HepG2 (cell line): ENCODE measurements around the gene STX4. TPM values are rescaled to one million over a fixed set of nuclear protein-coding genes. Genes with fewer than 3 reads are reported as not detected.

Source experiments
- BCL6 ChIP-seq: IDR thresholded peaks from 2 replicates; pipeline ENCODE4 v1.6.1; 2016; ENCODE audit warnings: missing genetic modification reagents, missing compliant biosample characterization
- CERS6 ChIP-seq: sonication (generic); formaldehyde crosslinking; IDR thresholded peaks from 2 replicates; pipeline ENCODE4 v1.5.0; 2020; ENCODE audit warnings: missing genetic modification reagents
- CSRNP1 ChIP-seq: sonication (generic); formaldehyde crosslinking; IDR thresholded peaks from 2 replicates; pipeline ENCODE4 v1.8.1; 2023; ENCODE audit warnings: mild to moderate bottlenecking, missing genetic modification reagents
- FIP1L1 ChIP-seq: fragments of 200-400 bp; formaldehyde crosslinking; IDR thresholded peaks from 2 replicates; pipeline ENCODE4 v1.6.1; 2018; ENCODE audit warnings: low read depth, mild to moderate bottlenecking, low read length, moderate library complexity, borderline replicate concordance; ENCODE audit not compliant: insufficient read depth
- HHEX ChIP-seq: IDR thresholded peaks from 2 replicates; pipeline ENCODE4 v1.6.1; 2016; ENCODE audit warnings: control low read depth
- MAFG ChIP-seq: sonication (generic); formaldehyde crosslinking; IDR thresholded peaks from 2 replicates; pipeline ENCODE4 v1.5.1; 2020; ENCODE audit warnings: mild to moderate bottlenecking, missing genetic modification reagents
- NCOA2 ChIP-seq: sonication (generic); formaldehyde crosslinking; IDR thresholded peaks from 2 replicates; pipeline ENCODE4 v1.8.0; 2022; ENCODE audit warnings: inconsistent platforms
- NFKBIZ ChIP-seq: IDR thresholded peaks from 2 replicates; pipeline ENCODE4 v1.6.1; 2018; ENCODE audit warnings: missing genetic modification reagents, missing compliant biosample characterization
- RBAK ChIP-seq: sonication (generic); formaldehyde crosslinking; IDR thresholded peaks from 2 replicates; pipeline ENCODE4 v1.5.1; 2020; ENCODE audit warnings: mild to moderate bottlenecking, missing genetic modification reagents
- RXRA ChIP-seq: sonication (generic); formaldehyde crosslinking; IDR thresholded peaks from 2 replicates; pipeline ENCODE4 v1.5.1; 2020; ENCODE audit warnings: missing genetic modification reagents
- SYNCRIP ChIP-seq: fragments of 200-400 bp; formaldehyde crosslinking; IDR thresholded peaks from 2 replicates; pipeline ENCODE4 v1.6.1; 2018; ENCODE audit warnings: mild to moderate bottlenecking, low read depth, low read length; ENCODE audit not compliant: insufficient read depth
- U2AF1 ChIP-seq: fragments of 200-400 bp; formaldehyde crosslinking; optimal IDR thresholded peaks from 2 replicates; pipeline ENCODE3; 2017; ENCODE audit warnings: mild to moderate bottlenecking, low read depth, low read length
- ZBTB14 ChIP-seq: sonication (generic); formaldehyde crosslinking; IDR thresholded peaks from 2 replicates; pipeline ENCODE4 v1.4.0; 2020; ENCODE audit warnings: missing genetic modification reagents
- ZBTB3 ChIP-seq: sonication (generic); formaldehyde crosslinking; IDR thresholded peaks from 2 replicates; pipeline ENCODE4 v1.4.0; 2020; ENCODE audit warnings: low read depth, mild to moderate bottlenecking, moderate library complexity, missing genetic modification reagents, borderline replicate concordance
- ZNF136 ChIP-seq: sonication (generic); formaldehyde crosslinking; IDR thresholded peaks from 2 replicates; pipeline ENCODE4 v1.8.1; 2022; ENCODE audit warnings: low read depth, mild to moderate bottlenecking, moderate library complexity, missing genetic modification reagents
- ZNF451 ChIP-seq: sonication (generic); formaldehyde crosslinking; IDR thresholded peaks from 2 replicates; pipeline ENCODE4 v1.5.0; 2020; ENCODE audit warnings: mild to moderate bottlenecking, missing genetic modification reagents
- ZNF468 ChIP-seq: sonication (generic); formaldehyde crosslinking; IDR thresholded peaks from 2 replicates; pipeline ENCODE4 v1.8.0; 2022; ENCODE audit warnings: mild to moderate bottlenecking, moderate library complexity, missing genetic modification reagents
- ZNF709 ChIP-seq: sonication (generic); formaldehyde crosslinking; IDR thresholded peaks from 2 replicates; pipeline ENCODE4 v1.5.0; 2020; ENCODE audit warnings: mild to moderate bottlenecking, missing genetic modification reagents
- ZNF775 ChIP-seq: sonication (generic); formaldehyde crosslinking; IDR thresholded peaks from 2 replicates; pipeline ENCODE4 v1.4.0; 2020; ENCODE audit warnings: missing genetic modification reagents, mild to moderate bottlenecking, moderate library complexity, borderline replicate concordance
- polyA plus RNA-seq, 8 experiments: library from polyadenylated mRNA; depleted of rRNA in 3 of 8; stranded (reverse) in 7 of 8; unstranded in 1 of 8; fragments of >200 nt; fragmentation: Illumina TruSeq in 4 of 8; extraction: Trizol in 4 of 8; gene quantifications; 2 replicates each; pipeline versions ENCODE4 v1.2.1 to v1.2.3, GENCODE V29; 2011 to 2016; ENCODE audit warnings: low read depth in 4 of 8, missing spikeins in 1 of 8, mixed read lengths in 1 of 8; ENCODE audit not compliant: insufficient read depth in 1 of 8
- total RNA-seq, 5 experiments: library from RNA; depleted of rRNA; stranded (reverse); fragments of >200 nt; fragmentation: Illumina TruSeq; extraction: Trizol; gene quantifications; 2 replicates each; pipeline ENCODE4 v1.2.3, GENCODE V29; 2016; ENCODE audit warnings: low read depth in 1 of 5
- TF ChIP-seq, protein P1 (sequence below): sonication (generic); formaldehyde crosslinking; IDR thresholded peaks from 2 replicates; pipeline ENCODE4 v1.4.0; 2020; ENCODE audit warnings: missing genetic modification reagents; ENCODE audit errors: not compliant biosample characterization
- TF ChIP-seq, protein P2 (sequence below): sonication (generic); formaldehyde crosslinking; IDR thresholded peaks from 2 replicates; pipeline ENCODE4 v1.4.0; 2020; ENCODE audit warnings: missing genetic modification reagents

STX4 gene
- total and polyA plus RNA-seq, 2 of the 13 experiments (the other 11 are each of a cell fraction or from before 2014, with no cell fraction given): 29.2 to 34.6 TPM

DNA sequence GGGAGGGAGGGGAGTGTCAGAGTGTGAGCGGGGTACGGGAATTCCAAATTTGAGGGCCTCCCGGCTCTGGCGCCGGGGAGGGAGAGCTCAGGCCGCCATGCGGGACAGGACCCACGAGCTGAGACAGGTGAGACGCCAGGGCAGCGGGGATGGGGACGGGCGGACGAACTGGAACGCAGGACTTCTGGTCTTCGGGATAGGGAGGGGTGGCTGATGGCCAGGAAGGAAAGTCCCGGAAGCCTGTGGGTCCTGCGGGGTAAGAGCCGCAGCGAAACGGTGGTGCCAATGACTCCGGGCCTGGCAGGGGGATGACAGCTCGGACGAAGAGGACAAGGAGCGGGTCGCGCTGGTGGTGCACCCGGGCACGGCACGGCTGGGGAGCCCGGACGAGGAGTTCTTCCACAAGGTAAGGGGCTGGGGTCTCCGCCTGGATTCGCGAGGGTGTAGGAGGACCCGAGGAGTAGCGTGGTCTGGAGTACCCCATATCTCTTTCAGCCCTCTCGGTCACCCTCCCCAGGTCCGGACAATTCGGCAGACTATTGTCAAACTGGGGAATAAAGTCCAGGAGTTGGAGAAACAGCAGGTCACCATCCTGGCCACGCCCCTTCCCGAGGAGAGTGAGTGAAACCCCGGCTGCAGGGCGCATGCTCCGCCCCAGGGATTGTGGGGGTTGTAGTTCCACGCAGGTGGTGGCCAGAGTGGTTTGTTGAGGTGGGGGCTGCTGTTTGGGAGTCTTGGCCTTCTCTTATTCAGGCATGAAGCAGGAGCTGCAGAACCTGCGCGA is 543 bp downstream of the STX4 start (continued):
- TF ChIP-seq, protein P1, sequence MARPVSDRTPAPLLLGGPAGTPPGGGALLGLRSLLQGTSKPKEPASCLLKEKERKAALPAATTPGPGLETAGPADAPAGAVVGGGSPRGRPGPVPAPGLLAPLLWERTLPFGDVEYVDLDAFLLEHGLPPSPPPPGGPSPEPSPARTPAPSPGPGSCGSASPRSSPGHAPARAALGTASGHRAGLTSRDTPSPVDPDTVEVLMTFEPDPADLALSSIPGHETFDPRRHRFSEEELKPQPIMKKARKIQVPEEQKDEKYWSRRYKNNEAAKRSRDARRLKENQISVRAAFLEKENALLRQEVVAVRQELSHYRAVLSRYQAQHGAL: no peak
- TF ChIP-seq ZBTB14: no peak
- TF ChIP-seq NFKBIZ (CRISPR knock-in tag): peak; percentile 18; the same call in 1 of the 2 replicates
- TF ChIP-seq ZNF775 (CRISPR knock-in tag): no peak
- 0 out of 2 replicates have a peak, but pooled peaks have one; percentile 60 for TF ChIP-seq ZNF451 (CRISPR knock-in tag)
- TF ChIP-seq, protein P2, sequence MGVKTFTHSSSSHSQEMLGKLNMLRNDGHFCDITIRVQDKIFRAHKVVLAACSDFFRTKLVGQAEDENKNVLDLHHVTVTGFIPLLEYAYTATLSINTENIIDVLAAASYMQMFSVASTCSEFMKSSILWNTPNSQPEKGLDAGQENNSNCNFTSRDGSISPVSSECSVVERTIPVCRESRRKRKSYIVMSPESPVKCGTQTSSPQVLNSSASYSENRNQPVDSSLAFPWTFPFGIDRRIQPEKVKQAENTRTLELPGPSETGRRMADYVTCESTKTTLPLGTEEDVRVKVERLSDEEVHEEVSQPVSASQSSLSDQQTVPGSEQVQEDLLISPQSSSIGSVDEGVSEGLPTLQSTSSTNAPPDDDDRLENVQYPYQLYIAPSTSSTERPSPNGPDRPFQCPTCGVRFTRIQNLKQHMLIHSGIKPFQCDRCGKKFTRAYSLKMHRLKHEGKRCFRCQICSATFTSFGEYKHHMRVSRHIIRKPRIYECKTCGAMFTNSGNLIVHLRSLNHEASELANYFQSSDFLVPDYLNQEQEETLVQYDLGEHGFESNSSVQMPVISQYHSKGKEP: 0 out of 2 replicates have a peak, but pooled peaks have one; percentile 13
- peak; percentile 97; the same call in 1 of the 2 replicates for TF ChIP-seq ZNF136 (CRISPR knock-in tag)
- no peak for TF ChIP-seq RXRA (CRISPR knock-in tag)
- TF ChIP-seq NCOA2 (CRISPR knock-in tag): peak; percentile 54; the same call in 1 of the 2 replicates
- no peak for TF ChIP-seq HHEX (CRISPR knock-in tag)
- TF ChIP-seq ZNF709 (CRISPR knock-in tag): peak; percentile 44; the same call in 1 of the 2 replicates
- TF ChIP-seq FIP1L1: no peak
- no peak for TF ChIP-seq CERS6
- no peak for TF ChIP-seq ZBTB3 (CRISPR knock-in tag)
- no peak for TF ChIP-seq MAFG (CRISPR knock-in tag)
- TF ChIP-seq CSRNP1 (CRISPR knock-in tag): peak; percentile 46; the same call in 1 of the 2 replicates
- TF ChIP-seq ZNF468: no peak
- peak; percentile 21; the same call in 1 of the 2 replicates for TF ChIP-seq RBAK (CRISPR knock-in tag)
- TF ChIP-seq U2AF1: no peak
- TF ChIP-seq SYNCRIP: no peak
- no peak for TF ChIP-seq BCL6
